Activated naive CD8-positive, alpha-beta T cell (primary cell): ENCODE results near the gene NEDD4.

Source experiments
- H3K27ac Mint-ChIP-seq: one replicate; pipeline ENCODE4 v1.8.0; 2021; ENCODE audit warnings: mixed read lengths
- H3K27me3 Mint-ChIP-seq: one replicate; pipeline ENCODE4 v1.8.0; 2021; ENCODE audit warnings: mixed read lengths
- H3K36me3 Mint-ChIP-seq: one replicate; pipeline ENCODE4 v1.8.0; 2021; ENCODE audit warnings: mixed read lengths
- H3K4me1 Mint-ChIP-seq: one replicate; pipeline ENCODE4 v1.8.0; 2021; ENCODE audit warnings: low read depth, mixed read lengths
- H3K4me3 Mint-ChIP-seq: one replicate; pipeline ENCODE4 v1.8.0; 2021; ENCODE audit warnings: mild to moderate bottlenecking, mixed read lengths
- H3K9me3 Mint-ChIP-seq: one replicate; pipeline ENCODE4 v1.8.0; 2021; ENCODE audit warnings: low read depth, mixed read lengths

Gene NEDD4

GRCh38 chr15:55991802-55992768 lies 1.3 kb downstream of the NEDD4 start:
- Mint-ChIP-seq H3K27me3 (no peaks in the 10 kb centered on the region), H3K27ac (peak overlapping the region; percentile 41), H3K9me3 (no peaks in the 10 kb centered on the region), H3K4me3 (peak overlapping the region; percentile 93), H3K36me3 (no peaks in the 10 kb centered on the region), H3K4me1 (peaks cover 20% of the 10 kb centered on the region)

DNA sequence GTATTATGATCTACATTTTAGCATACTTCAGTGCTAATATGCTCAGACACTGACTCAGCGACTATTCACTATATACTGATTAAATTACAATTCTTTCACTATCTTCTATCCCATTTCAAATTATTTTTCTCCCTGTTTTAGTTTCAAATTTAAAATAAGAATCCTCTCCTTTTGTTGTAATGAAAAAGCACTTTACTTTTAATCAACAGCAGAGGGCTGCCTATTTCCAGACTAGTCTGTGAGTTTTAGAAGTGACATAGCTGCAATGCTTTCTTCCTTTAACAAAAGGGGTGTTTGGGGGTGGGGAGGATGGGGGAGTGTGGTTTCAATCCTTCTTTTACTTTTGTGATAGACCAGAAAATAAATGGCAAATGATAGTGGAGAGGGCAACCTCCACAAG lies 2.4 kb downstream of the NEDD4 start:
- Mint-ChIP-seq H3K4me3 (no peak overlapping the region), H3K4me1 (peaks cover 20% of the 10 kb centered on the region), H3K27ac (no peak overlapping the region), H3K9me3 (no peaks in the 10 kb centered on the region), H3K27me3 (no peaks in the 10 kb centered on the region), H3K36me3 (peaks cover 3% of the 10 kb centered on the region)

DNA sequence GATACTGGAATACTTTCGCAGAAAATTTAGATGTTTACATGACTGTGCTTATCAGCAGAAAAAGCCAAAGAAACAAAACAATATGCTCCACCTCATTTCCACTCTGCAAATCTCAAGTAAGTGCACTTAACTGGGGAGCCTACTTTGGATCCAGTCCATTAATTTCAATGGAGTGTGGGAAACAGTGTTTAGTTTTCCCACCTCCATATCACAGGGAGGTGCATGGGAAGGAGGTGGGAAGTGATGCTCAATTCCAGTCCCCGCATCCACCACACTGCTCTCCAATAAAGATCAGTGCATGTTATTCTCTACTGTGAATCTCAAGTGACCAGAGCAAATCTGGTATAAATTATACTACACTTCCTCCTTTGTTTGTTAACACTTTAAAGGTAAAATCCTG lies 2.9 kb downstream of the NEDD4 start:
- peaks cover 20% of the 10 kb centered on the region for H3K4me1 Mint-ChIP-seq
- H3K27me3 Mint-ChIP-seq = no peaks in the 10 kb centered on the region
- H3K36me3 Mint-ChIP-seq = peaks cover 5% of the 10 kb centered on the region
- H3K4me3 Mint-ChIP-seq = no peak overlapping the region
- no peak overlapping the region for H3K27ac Mint-ChIP-seq
- H3K9me3 Mint-ChIP-seq = no peaks in the 10 kb centered on the region

GRCh38 chr15:55989383-55989782 lies 4.0 kb downstream of the NEDD4 start:
- Mint-ChIP-seq H3K4me1 (peaks cover 20% of the 10 kb centered on the region), H3K4me3 (no peak overlapping the region), H3K27ac (no peak overlapping the region), H3K9me3 (no peaks in the 10 kb centered on the region), H3K36me3 (peaks cover 5% of the 10 kb centered on the region), H3K27me3 (no peaks in the 10 kb centered on the region)

- H3K4me1 Mint-ChIP-seq = peaks cover 3% of the 10 kb centered on the region
- H3K27ac Mint-ChIP-seq = no peak overlapping the region
- H3K9me3 Mint-ChIP-seq = no peaks in the 10 kb centered on the region
- no peaks in the 10 kb centered on the region for H3K27me3 Mint-ChIP-seq
- H3K4me3 Mint-ChIP-seq = no peak overlapping the region
- H3K36me3 Mint-ChIP-seq = peaks cover 5% of the 10 kb centered on the region
These were observed 11.7 kb downstream of the NEDD4 start for GRCh38 chr15:55981582-55982249.

DNA sequence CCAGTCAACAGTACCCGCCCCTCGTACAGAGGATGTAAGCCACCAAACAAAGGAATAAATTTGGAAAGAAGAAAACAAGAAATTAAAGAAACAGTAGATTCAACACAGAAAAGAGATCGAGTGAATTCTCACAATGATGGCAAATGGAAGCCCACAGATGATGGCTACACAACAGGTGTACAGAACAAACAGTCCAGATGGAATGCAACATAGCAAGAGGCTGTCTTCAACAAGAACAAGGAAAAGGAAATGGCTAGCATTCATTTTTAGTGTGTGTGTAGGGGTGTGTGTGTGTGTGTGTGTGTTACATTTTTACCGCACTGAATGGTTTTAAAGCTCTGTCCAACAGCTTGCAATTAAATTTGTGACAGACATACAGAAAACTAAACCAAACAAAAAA lies 12.9 kb downstream of the NEDD4 start:
- H3K27ac Mint-ChIP-seq = no peak overlapping the region
- no peaks in the 10 kb centered on the region for H3K27me3 Mint-ChIP-seq
- no peak overlapping the region for H3K4me3 Mint-ChIP-seq
- peaks cover 3% of the 10 kb centered on the region for H3K4me1 Mint-ChIP-seq
- no peaks in the 10 kb centered on the region for H3K9me3 Mint-ChIP-seq
- no peaks in the 10 kb centered on the region for H3K36me3 Mint-ChIP-seq

GRCh38 chr15:55977231-55977630 lies 16.2 kb downstream of the NEDD4 start:
- no peaks in the 10 kb centered on the region for H3K27me3 Mint-ChIP-seq
- H3K4me1 Mint-ChIP-seq = peaks cover 4% of the 10 kb centered on the region
- no peak overlapping the region for H3K4me3 Mint-ChIP-seq
- H3K36me3 Mint-ChIP-seq = no peaks in the 10 kb centered on the region
- no peak overlapping the region for H3K27ac Mint-ChIP-seq
- peaks cover 5% of the 10 kb centered on the region for H3K9me3 Mint-ChIP-seq

GRCh38 chr15:55970286-55970685 lies 23.1 kb downstream of the NEDD4 start:
- H3K27ac Mint-ChIP-seq = no peak overlapping the region
- H3K4me3 Mint-ChIP-seq = no peak overlapping the region
- H3K9me3 Mint-ChIP-seq = peaks cover 5% of the 10 kb centered on the region
- H3K36me3 Mint-ChIP-seq = peaks cover 16% of the 10 kb centered on the region
- H3K4me1 Mint-ChIP-seq = peaks cover 1% of the 10 kb centered on the region
- H3K27me3 Mint-ChIP-seq = no peaks in the 10 kb centered on the region

GRCh38 chr15:55969582-55969981 lies 23.8 kb downstream of the NEDD4 start:
- peaks cover 1% of the 10 kb centered on the region for H3K4me1 Mint-ChIP-seq
- no peak overlapping the region for H3K4me3 Mint-ChIP-seq
- no peak overlapping the region for H3K27ac Mint-ChIP-seq
- H3K9me3 Mint-ChIP-seq = peaks cover 5% of the 10 kb centered on the region
- H3K36me3 Mint-ChIP-seq = peaks cover 16% of the 10 kb centered on the region
- no peaks in the 10 kb centered on the region for H3K27me3 Mint-ChIP-seq

DNA sequence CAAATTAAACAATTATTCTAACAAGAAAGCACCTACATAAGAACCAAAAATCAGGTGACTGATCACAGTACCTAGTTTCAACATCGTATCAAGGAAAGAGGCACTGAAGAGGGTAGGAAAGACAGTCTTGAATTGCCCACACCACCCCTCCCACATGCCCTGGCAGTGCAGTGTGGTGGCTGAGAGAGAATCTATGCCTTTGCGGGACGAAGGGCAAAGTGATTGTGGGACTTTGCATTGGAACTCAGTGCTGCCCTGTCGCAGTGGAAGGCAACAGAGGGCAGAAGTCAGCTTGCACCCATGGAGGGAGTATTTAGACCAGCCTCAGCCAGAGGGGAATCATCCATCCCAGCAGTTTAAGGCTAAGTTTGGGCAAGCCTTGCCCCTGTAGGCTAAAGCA lies 24.5 kb downstream of the NEDD4 start:
- Mint-ChIP-seq H3K27ac (no peak overlapping the region), H3K9me3 (peaks cover 4% of the 10 kb centered on the region), H3K36me3 (peaks cover 16% of the 10 kb centered on the region), H3K27me3 (no peaks in the 10 kb centered on the region), H3K4me1 (no peaks in the 10 kb centered on the region), H3K4me3 (no peak overlapping the region)

DNA sequence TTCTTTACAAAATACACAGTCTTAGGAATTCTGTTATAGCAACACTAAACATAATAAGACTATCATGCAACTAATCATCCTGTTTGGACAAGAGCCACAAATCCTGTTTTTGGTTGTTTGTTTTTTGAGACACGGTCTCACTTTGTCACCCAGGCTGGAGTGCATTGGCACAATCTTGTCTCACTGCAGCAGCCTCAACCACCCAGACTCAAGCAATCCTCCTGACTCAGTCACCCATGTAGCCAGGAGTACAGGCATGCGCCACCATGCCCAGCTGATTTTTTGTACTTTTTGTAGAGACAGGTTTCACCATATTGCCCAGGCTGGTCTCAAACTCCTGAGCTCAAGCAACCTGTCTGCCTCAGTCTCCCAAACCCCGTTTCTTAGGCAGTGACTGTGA lies 28.3 kb downstream of the NEDD4 start:
- no peaks in the 10 kb centered on the region for H3K9me3 Mint-ChIP-seq
- H3K4me1 Mint-ChIP-seq = no peaks in the 10 kb centered on the region
- no peak overlapping the region for H3K27ac Mint-ChIP-seq
- H3K36me3 Mint-ChIP-seq = peaks cover 10% of the 10 kb centered on the region
- no peaks in the 10 kb centered on the region for H3K27me3 Mint-ChIP-seq
- H3K4me3 Mint-ChIP-seq = no peak overlapping the region

DNA sequence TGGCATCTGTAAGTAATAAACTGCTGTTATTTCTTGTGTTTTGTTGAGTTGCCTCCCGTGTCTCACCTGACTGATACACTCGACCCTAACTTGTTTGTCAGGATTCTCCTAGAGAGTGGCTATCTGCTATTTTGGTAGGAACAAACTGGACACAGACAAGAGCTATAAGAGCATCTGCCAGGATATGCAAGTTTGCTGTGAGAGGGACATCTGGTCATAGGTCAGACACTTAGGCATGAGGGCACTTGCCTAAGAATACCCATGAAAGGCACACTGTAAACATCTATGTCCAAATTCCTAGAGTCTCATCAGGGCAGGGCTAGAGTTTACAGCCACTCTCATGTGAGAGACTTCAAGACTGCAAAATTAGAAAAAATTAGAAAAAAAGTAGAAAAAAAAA lies 32.5 kb downstream of the NEDD4 start:
- peaks cover 3% of the 10 kb centered on the region for H3K36me3 Mint-ChIP-seq
- H3K4me1 Mint-ChIP-seq = no peaks in the 10 kb centered on the region
- no peaks in the 10 kb centered on the region for H3K27me3 Mint-ChIP-seq
- no peak overlapping the region for H3K27ac Mint-ChIP-seq
- no peak overlapping the region for H3K4me3 Mint-ChIP-seq
- H3K9me3 Mint-ChIP-seq = no peaks in the 10 kb centered on the region

DNA sequence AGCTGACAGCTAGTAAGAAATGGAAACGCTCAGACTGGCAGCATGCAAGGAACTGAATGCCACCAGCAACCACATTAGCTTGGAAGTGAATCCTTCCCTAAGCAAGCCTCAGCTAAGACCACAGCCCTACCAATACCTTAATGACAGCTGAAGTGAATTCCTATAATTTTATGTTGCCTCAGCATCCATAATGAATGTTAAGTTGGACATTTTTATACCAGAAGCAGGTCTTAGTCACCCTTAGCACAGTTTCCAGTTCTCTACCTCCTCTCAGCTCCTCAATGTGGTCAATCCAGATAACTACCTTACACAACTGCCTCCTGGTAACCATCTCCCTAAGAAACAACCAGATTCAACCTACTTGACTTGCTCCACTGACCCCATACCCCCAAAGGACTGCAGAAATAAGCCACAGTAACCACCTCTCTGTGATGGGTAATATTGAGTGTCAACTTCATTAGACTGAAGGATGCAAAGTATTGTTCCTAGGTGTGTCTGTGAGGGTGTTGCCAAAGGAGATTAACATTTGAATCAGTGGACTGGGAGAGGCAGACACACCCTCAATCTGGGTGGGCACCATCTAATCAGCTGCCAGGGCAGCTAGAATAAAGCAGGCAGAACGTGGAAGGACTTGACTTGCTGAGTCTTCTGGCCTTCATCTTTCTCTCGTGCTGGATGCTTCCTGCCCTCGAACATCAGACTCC lies 33.5 kb downstream of the NEDD4 start:
- Mint-ChIP-seq H3K36me3 (peaks cover 3% of the 10 kb centered on the region), H3K4me3 (no peak overlapping the region), H3K27ac (no peak overlapping the region), H3K27me3 (no peaks in the 10 kb centered on the region), H3K4me1 (no peaks in the 10 kb centered on the region), H3K9me3 (no peaks in the 10 kb centered on the region)

GRCh38 chr15:55958349-55958748 lies 35.1 kb downstream of the NEDD4 start:
- Mint-ChIP-seq H3K4me1 (no peaks in the 10 kb centered on the region), H3K27me3 (no peaks in the 10 kb centered on the region), H3K27ac (no peak overlapping the region), H3K9me3 (no peaks in the 10 kb centered on the region), H3K4me3 (no peak overlapping the region), H3K36me3 (peaks cover 6% of the 10 kb centered on the region)
